Measurements from ENCODE around the gene PLEKHM1.
"Not testable (repeated sequence)": the region's sequence is repeated elsewhere in the genome, so short reads cannot be mapped to it uniquely, and the experiment has no call there.

GRCh38 chr17:45500478-45500877 lies 10.0 kb upstream of the PLEKHM1 start:
- not testable (repeated sequence) for TF ChIP-seq CTCF (IDR thresholded peaks at IDR 0.05); TCF7L2 (IDR thresholded peaks at IDR 0.05; ENCODE audit: low read depth, low read length); SIN3A (IDR thresholded peaks at IDR 0.05; ENCODE audit: borderline replicate concordance, insufficient read depth, low read depth, low read length); REST (IDR thresholded peaks at IDR 0.05; ENCODE audit: insufficient read depth in 1 of 2, low read depth in 2 of 2, low read length in 1 of 2); POLR2AphosphoS5 (IDR thresholded peaks at IDR 0.05; ENCODE audit: low read depth, low read length)

Data from Panc1 (cell line).